ENCODE data around the gene DNAI2.

Gene DNAI2

DNA sequence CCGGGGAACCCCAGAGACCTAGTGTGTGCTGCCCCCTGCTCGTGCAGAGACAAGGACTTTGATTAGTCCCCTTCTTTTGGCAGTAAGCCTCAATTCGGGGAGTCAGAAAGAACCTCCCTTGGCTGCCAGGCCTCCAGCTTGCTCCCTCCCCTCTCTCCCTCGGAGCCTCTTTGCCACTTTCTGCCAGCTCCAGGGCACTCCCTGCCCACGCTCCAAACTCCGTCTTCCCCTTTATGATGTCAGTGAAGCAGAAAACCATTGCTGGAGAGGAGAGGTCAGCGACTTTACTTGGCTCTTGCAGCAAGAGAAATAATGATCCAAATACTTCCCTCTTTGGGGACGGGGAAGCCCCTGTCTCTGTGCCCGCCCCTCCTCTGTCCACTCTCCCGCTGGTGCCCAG is 32.6 kb upstream of the DNAI2 start:
- no peak overlapping the region for H3K27ac ChIP-seq
- no peaks in the 10 kb centered on the region for H3K9me3 ChIP-seq (ENCODE audit: low read depth, low read length)
- TF ChIP-seq EZH2 (IDR thresholded peaks at IDR 0.05) (no peak), POLR2AphosphoS5 (IDR thresholded peaks at IDR 0.05; ENCODE audit: borderline replicate concordance, low read depth, low read length) (no peak), FOXP2 (optimal IDR thresholded peaks at IDR 0.05; ENCODE audit: control extremely low read depth, extremely low read length, insufficient read depth) (no peak)
- H3K4me3 ChIP-seq, result no peak overlapping the region
- H3K36me3 ChIP-seq (ENCODE audit: insufficient read depth, low read length), result no peaks in the 10 kb centered on the region
- H3K9ac ChIP-seq (ENCODE audit: insufficient read length), result no peak overlapping the region
- DNase-seq (ENCODE audit: low read depth, low spot score), result no peak

- H3K36me3 ChIP-seq (ENCODE audit: insufficient read depth, low read length), result no peaks in the 10 kb centered on the region
- TF ChIP-seq EZH2 (IDR thresholded peaks at IDR 0.05) (no peak), FOXP2 (optimal IDR thresholded peaks at IDR 0.05; ENCODE audit: control extremely low read depth, extremely low read length, insufficient read depth) (no peak), POLR2AphosphoS5 (IDR thresholded peaks at IDR 0.05; ENCODE audit: borderline replicate concordance, low read depth, low read length) (no peak)
- H3K4me3 ChIP-seq, result no peak overlapping the region
- H3K9ac ChIP-seq (ENCODE audit: insufficient read length), result no peak overlapping the region
- no peaks in the 10 kb centered on the region for H3K9me3 ChIP-seq (ENCODE audit: low read depth, low read length)
- no peak overlapping the region for H3K27ac ChIP-seq
- DNase-seq (ENCODE audit: low read depth, low spot score), result no peak
These were observed 32.2 kb upstream of the DNAI2 start for GRCh38 chr17:74241847-74242246.

- no peak overlapping the region for H3K4me3 ChIP-seq
- TF ChIP-seq EZH2 (IDR thresholded peaks at IDR 0.05), result no peak
- TF ChIP-seq FOXP2 (optimal IDR thresholded peaks at IDR 0.05; ENCODE audit: control extremely low read depth, extremely low read length, insufficient read depth), result no peak
- TF ChIP-seq POLR2AphosphoS5 (IDR thresholded peaks at IDR 0.05; ENCODE audit: borderline replicate concordance, low read depth, low read length), result no peak
- no peaks in the 10 kb centered on the region for H3K36me3 ChIP-seq (ENCODE audit: insufficient read depth, low read length)
- no peaks in the 10 kb centered on the region for H3K9me3 ChIP-seq (ENCODE audit: low read depth, low read length)
- no peak for DNase-seq (ENCODE audit: low read depth, low spot score)
- H3K27ac ChIP-seq, result no peak overlapping the region
- H3K9ac ChIP-seq (ENCODE audit: insufficient read length), result no peak overlapping the region
These were observed 30.9 kb upstream of the DNAI2 start for GRCh38 chr17:74243013-74243755.

DNA sequence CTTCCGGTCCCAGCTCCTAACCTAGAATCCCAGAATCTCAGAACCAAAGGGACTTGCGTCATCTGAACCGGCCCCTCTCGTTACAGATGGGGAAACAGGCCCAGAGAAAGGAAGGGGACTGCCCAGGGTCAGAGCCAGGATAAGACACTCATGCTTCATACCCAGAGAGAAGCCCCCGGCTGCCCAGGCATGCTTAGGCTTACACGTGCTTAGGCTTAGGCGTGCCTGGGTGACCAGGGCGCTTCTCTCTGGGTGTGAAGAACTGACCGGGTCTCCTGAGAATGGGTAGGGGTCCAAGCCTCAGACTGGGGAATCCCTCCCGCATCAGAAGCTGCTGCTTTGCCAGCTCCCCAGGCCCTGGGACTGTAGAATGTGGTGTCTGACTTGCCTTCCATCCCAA is 29.9 kb upstream of the DNAI2 start:
- Histone ChIP-seq H3K9me3 (ENCODE audit: low read depth, low read length) (no peaks in the 10 kb centered on the region), H3K4me3 (no peak overlapping the region), H3K36me3 (ENCODE audit: insufficient read depth, low read length) (no peaks in the 10 kb centered on the region), H3K27ac (no peak overlapping the region), H3K9ac (ENCODE audit: insufficient read length) (no peak overlapping the region)
- no peak for TF ChIP-seq POLR2AphosphoS5 (IDR thresholded peaks at IDR 0.05; ENCODE audit: borderline replicate concordance, low read depth, low read length)
- no peak for TF ChIP-seq FOXP2 (optimal IDR thresholded peaks at IDR 0.05; ENCODE audit: control extremely low read depth, extremely low read length, insufficient read depth)
- TF ChIP-seq EZH2 (IDR thresholded peaks at IDR 0.05), result no peak
- DNase-seq (ENCODE audit: low read depth, low spot score), result no peak

- H3K36me3 ChIP-seq (ENCODE audit: insufficient read depth, low read length), result no peaks in the 10 kb centered on the region
- DNase-seq (ENCODE audit: low read depth, low spot score), result no peak
- no peak overlapping the region for H3K4me3 ChIP-seq
- no peak overlapping the region for H3K9ac ChIP-seq (ENCODE audit: insufficient read length)
- no peak overlapping the region for H3K27ac ChIP-seq
- no peaks in the 10 kb centered on the region for H3K9me3 ChIP-seq (ENCODE audit: low read depth, low read length)
- no peak for TF ChIP-seq POLR2AphosphoS5 (IDR thresholded peaks at IDR 0.05; ENCODE audit: borderline replicate concordance, low read depth, low read length)
- no peak for TF ChIP-seq EZH2 (IDR thresholded peaks at IDR 0.05)
- no peak for TF ChIP-seq FOXP2 (optimal IDR thresholded peaks at IDR 0.05; ENCODE audit: control extremely low read depth, extremely low read length, insufficient read depth)
These were observed 29.5 kb upstream of the DNAI2 start for GRCh38 chr17:74244548-74244947.

GRCh38 chr17:74245145-74245831 is 28.7 kb upstream of the DNAI2 start:
- TF ChIP-seq FOXP2 (optimal IDR thresholded peaks at IDR 0.05; ENCODE audit: control extremely low read depth, extremely low read length, insufficient read depth) (no peak), EZH2 (IDR thresholded peaks at IDR 0.05) (no peak), POLR2AphosphoS5 (IDR thresholded peaks at IDR 0.05; ENCODE audit: borderline replicate concordance, low read depth, low read length) (no peak)
- Histone ChIP-seq H3K9ac (ENCODE audit: insufficient read length) (no peak overlapping the region), H3K27ac (no peak overlapping the region), H3K4me3 (no peak overlapping the region), H3K9me3 (ENCODE audit: low read depth, low read length) (no peaks in the 10 kb centered on the region), H3K36me3 (ENCODE audit: insufficient read depth, low read length) (no peaks in the 10 kb centered on the region)
- no peak for DNase-seq (ENCODE audit: low read depth, low spot score)

- H3K27ac ChIP-seq, result no peak overlapping the region
- no peak overlapping the region for H3K9ac ChIP-seq (ENCODE audit: insufficient read length)
- no peak for DNase-seq (ENCODE audit: low read depth, low spot score)
- H3K36me3 ChIP-seq (ENCODE audit: insufficient read depth, low read length), result no peaks in the 10 kb centered on the region
- H3K9me3 ChIP-seq (ENCODE audit: low read depth, low read length), result no peaks in the 10 kb centered on the region
- no peak overlapping the region for H3K4me3 ChIP-seq
- TF ChIP-seq POLR2AphosphoS5 (IDR thresholded peaks at IDR 0.05; ENCODE audit: borderline replicate concordance, low read depth, low read length) (no peak), FOXP2 (optimal IDR thresholded peaks at IDR 0.05; ENCODE audit: control extremely low read depth, extremely low read length, insufficient read depth) (no peak)
These were observed 28.2 kb upstream of the DNAI2 start for GRCh38 chr17:74245871-74246270.

- no peaks in the 10 kb centered on the region for H3K36me3 ChIP-seq (ENCODE audit: insufficient read depth, low read length)
- no peak overlapping the region for H3K27ac ChIP-seq
- no peaks in the 10 kb centered on the region for H3K9me3 ChIP-seq (ENCODE audit: low read depth, low read length)
- no peak overlapping the region for H3K4me3 ChIP-seq
- TF ChIP-seq POLR2AphosphoS5 (IDR thresholded peaks at IDR 0.05; ENCODE audit: borderline replicate concordance, low read depth, low read length), result no peak
- TF ChIP-seq EZH2 (IDR thresholded peaks at IDR 0.05), result no peak
- no peak for TF ChIP-seq FOXP2 (optimal IDR thresholded peaks at IDR 0.05; ENCODE audit: control extremely low read depth, extremely low read length, insufficient read depth)
- H3K9ac ChIP-seq (ENCODE audit: insufficient read length), result no peak overlapping the region
- DNase-seq (ENCODE audit: low read depth, low spot score), result no peak
These were observed 24.3 kb upstream of the DNAI2 start for GRCh38 chr17:74249590-74250270.
